GM21447 (cell line): Measurements from ENCODE around the gene OBSCN.

Experiments
- ATAC-seq: cut with Tn5 transposase; IDR thresholded peaks from one replicate; pipeline ENCODE4 v1.9.1; 2021; ENCODE audit not compliant: unreplicated experiment

The OBSCN gene

DNA sequence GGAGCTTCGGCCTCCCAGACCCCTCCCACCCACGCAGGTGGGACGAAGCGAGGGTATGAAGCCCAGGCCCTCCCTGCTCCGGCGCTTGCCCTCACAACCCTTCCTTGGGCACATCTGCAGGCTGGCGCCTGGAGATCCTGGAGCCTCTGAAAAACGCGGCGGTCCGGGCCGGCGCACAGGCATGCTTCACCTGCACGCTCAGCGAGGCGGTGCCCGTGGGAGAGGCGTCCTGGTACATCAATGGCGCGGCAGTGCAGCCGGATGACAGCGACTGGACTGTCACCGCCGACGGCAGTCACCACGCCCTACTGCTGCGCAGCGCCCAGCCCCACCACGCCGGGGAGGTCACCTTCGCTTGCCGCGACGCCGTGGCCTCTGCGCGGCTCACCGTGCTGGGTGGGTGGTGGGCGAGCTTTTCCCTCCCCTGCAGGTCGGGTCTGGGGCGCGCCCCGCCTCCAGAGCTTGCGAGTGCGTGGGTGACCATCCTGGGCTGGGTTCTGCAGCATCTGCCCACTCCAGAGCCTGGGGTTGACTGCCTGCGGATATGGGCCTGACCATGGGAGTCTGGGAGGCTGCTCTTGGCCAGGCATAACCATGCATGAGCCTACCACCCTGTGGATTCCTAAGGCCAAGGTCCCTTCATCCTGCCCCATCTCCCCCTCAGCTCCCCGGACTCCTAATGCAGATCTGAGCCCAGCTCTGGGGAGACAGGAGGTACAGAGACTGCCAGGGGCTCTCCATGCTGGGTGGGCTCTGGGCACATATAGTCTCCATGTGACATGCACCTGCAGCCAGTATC, 108.9 kb downstream of the OBSCN start:
- no peak for ATAC-seq

DNA sequence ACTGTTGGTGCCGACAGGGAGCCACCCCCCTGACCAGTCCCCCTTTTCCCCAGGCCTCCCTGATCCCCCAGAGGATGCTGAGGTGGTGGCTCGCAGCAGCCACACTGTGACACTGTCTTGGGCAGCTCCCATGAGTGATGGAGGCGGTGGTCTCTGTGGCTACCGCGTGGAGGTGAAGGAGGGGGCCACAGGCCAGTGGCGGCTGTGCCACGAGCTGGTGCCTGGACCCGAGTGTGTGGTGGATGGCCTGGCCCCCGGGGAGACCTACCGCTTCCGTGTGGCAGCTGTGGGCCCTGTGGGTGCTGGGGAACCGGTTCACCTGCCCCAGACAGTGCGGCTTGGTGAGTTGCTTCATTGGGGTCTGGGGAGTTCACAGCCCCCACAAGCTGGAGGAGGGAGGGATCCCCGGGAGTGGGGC, 109.6 kb downstream of the OBSCN start:
- no peak for ATAC-seq

DNA sequence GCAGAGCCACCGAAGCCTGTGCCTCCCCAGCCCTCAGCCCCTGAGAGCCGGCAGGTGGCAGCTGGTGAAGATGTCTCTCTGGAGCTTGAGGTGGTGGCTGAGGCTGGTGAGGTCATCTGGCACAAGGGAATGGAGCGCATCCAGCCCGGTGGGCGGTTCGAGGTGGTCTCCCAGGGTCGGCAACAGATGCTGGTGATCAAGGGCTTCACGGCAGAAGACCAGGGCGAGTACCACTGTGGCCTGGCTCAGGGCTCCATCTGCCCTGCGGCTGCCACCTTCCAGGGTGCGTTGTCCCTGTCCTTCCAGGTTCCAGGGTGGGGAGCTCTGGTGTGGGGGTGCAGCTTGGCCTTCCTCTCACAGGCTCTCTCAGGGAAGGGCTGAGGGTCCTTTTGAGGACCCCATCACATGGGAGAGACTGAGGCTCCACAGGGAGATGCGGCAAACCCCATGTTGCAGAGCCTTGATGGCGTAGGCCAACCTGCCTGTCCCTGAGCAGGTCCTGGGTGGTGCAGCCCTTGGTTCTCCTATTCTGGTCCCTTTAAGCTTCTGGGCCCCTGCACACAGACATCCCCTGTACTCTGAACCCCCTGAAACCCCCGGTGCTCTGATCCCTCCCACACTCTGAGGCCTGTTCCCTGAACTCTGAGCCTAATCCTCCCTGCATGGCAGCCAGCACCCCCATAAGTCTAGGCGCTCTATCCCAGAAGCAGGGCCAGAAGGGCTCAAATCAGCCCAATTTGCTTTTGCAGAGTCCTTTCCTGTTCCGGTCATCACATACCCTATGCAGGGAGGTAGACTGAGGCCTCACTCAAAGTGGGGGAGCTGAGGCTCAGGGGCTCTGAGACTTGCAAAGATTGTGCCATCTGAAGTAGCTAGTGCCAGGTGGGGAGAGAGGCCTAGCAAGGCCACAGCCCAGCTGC, 110.3 kb downstream of the OBSCN start:
- no peak for ATAC-seq

DNA sequence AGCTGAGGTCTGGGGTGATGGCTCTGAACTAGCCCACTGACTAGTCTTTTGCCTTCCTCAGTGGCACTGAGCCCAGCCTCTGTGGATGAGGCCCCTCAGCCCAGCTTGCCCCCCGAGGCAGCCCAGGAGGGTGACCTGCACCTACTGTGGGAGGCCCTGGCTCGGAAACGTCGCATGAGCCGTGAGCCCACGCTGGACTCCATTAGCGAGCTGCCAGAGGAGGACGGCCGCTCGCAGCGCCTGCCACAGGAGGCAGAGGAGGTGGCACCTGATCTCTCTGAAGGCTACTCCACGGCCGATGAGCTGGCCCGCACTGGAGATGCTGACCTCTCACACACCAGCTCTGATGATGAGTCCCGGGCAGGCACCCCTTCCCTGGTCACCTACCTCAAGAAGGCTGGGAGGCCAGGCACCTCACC, 111.0 kb downstream of the OBSCN start:
- no peak for ATAC-seq

DNA sequence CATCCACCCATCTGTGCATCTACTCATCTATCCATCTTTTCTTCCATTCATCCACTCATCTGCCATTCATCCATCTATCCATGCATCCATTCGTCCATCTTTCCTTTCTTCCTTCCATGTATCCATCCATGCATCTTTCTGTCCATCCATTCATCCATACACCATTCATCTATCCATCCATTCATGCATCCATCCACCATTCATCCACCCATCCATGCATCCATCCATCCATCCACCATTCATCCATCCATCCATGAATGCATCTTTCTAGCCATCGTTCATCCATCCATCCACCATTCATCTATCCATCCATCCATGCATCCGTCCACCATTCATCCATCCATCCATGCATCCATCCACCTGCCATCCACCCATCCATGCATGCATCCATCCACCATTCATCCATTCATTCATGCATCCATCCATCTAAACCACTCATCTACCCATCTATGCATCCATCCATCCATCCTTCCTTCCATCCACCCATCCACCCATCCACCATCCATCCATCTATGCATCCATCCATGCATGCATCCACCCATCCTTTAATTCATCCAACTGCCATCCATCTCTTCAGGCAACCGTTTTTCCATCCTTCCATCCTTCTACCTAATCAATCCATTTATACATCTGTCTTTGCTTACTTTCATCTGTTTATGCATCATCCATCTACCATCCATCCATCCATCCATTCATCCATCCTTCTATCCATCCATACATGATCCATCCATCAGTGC, 111.7 kb downstream of the OBSCN start:
- no peak for ATAC-seq

DNA sequence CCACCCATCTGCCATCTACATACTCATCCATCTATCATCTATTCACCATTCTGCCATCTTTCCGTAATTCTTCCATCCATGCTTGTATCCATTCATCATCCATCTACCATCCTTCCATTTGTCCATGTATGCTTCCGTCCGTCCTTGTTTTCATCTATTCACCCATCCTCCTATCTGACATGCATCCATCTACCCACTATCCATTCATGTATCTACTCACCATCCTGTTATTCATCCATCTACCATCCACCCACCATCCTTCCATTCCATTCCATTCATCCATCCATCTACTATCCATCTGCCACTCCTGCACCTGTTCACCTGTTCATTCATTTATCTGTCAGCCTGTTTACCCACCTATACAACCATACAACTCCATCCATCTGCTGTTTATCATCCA, 112.5 kb downstream of the OBSCN start:
- no peak for ATAC-seq

DNA sequence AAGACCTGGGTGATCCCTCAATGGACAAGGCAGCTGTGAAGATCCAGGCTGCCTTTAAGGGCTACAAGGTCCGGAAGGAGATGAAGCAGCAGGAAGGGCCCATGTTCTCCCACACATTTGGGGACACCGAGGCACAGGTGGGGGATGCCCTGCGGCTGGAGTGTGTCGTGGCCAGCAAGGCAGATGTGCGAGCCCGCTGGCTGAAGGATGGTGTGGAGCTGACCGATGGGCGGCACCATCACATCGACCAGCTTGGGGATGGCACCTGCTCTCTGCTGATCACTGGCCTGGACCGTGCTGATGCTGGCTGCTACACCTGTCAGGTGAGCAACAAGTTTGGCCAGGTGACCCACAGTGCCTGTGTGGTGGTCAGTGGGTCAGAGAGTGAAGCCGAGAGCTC, 113.6 kb downstream of the OBSCN start:
- no peak for ATAC-seq

DNA sequence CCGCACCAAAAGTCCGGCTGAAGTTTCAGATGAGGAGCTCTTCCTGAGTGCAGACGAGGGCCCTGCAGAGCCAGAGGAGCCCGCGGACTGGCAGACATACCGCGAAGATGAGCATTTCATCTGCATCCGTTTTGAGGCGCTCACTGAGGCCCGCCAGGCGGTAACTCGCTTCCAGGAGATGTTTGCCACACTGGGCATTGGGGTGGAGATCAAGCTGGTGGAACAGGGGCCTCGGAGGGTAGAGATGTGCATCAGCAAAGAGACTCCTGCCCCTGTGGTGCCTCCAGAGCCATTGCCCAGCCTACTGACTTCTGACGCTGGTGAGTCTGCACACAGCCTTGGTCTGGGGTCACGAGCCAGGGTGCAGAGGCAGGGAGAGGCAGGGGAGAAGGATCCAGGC, 114.1 kb downstream of the OBSCN start:
- no peak for ATAC-seq

DNA sequence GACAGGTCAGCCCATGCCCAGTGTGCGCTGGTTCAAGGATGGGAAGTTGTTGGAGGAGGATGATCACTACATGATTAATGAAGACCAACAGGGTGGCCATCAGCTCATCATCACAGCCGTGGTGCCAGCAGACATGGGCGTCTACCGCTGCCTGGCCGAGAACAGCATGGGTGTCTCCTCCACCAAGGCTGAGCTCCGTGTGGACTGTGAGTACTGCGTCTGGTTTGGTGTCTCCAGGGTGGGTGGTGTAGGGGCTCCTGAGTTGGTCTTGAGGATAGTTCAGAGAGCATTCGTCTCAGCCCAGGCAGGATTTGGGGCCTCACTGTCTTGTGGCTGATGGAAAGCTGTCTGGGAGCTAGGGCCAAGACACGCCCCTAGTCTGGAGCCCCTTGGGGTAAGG, 115.6 kb downstream of the OBSCN start:
- ATAC-seq: no peak

DNA sequence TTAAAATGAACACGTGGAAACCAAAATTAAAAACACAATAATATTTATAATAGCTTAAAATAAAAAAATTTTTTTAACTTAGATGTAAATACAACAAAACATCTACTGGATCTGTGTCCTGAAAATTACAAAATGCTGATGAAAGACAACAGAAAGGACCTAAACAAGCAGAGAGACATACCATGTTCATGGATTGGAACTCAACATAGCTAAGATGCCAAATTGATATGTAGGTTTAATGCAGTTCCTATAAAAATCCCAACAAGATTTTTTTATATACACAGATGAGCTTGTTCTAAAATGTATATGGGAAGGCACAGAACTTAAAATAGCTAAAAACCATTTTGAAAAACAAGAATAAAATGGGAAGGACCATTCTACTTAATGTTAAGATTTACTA, 117.4 kb downstream of the OBSCN start:
- ATAC-seq: no peak

DNA sequence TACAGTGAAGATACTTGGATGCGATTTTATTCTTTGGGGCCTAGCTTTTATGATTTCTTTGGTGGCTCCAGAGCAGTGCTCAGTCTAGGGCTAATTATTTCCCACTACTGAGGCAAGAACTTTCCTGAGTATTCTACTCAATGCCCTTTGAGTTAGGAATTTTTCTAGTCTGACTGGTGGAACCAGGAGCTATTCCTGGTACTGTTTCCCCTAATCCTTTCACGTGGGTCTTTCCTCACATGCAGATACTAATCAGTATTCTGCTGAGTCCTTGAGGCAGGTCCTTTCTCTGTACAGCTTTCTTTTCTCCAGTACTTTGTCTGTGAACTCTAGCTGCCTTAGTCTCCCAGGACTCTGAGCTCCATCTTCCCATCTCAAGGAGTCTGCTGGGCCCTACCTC, 122.0 kb downstream of the OBSCN start:
- no peak for ATAC-seq

DNA sequence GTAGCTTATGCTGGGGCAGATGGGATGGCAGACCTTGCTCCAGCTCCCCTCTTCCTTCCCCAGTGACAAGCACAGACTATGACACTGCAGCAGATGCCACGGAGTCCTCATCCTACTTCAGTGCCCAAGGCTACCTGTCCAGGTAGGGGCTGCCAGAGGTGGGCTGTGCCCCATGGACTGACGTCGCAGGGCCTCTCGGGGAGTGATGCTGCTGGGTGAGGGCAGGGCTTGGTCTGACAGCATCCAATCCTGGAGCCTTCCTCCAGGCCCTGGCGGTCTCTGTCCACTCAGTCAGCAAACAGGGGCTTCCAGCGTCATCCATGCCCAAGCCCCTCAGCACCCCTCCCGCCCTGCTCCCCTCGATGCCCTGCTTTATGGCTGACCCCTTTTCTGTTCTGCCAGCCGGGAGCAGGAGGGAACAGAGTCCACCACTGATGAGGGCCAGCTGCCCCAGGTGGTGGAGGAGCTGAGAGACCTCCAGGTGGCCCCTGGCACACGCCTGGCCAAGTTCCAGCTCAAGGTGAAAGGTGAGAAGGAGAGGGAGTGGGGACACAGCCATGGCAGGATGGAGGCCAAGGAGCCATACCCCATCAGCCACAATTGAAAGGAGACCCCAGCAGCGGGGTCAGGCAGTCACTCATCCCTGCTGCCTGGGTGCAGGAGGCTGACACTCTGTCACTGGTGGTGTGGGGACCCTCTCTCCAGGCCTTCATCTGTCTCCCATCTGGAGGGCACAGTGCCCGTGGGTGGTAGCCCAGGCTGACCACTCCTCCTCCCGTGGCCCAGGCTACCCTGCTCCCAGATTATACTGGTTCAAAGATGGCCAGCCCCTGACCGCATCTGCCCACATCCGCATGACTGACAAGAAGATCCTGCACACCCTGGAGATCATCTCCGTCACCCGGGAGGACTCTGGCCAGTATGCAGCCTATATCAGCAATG, 125.2 kb downstream of the OBSCN start:
- no peak for ATAC-seq

DNA sequence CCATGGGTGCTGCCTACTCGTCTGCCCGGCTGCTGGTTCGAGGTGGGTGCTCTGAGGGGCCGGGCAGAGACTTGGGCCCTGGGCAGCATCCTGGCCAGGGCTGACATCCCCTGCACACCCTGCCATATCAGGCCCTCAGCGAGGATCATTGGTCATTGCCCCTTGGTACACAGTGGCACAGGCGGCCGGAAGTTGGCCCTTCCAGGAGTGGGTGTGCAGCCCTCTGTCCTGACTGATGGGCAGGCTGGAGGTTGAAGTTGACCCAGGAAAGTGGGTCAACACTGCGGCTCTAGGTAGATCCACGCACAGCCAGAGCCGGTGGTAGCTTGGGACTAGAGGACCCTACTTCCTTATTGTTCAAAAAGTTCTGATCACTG, 125.9 kb downstream of the OBSCN start:
- ATAC-seq: no peak

DNA sequence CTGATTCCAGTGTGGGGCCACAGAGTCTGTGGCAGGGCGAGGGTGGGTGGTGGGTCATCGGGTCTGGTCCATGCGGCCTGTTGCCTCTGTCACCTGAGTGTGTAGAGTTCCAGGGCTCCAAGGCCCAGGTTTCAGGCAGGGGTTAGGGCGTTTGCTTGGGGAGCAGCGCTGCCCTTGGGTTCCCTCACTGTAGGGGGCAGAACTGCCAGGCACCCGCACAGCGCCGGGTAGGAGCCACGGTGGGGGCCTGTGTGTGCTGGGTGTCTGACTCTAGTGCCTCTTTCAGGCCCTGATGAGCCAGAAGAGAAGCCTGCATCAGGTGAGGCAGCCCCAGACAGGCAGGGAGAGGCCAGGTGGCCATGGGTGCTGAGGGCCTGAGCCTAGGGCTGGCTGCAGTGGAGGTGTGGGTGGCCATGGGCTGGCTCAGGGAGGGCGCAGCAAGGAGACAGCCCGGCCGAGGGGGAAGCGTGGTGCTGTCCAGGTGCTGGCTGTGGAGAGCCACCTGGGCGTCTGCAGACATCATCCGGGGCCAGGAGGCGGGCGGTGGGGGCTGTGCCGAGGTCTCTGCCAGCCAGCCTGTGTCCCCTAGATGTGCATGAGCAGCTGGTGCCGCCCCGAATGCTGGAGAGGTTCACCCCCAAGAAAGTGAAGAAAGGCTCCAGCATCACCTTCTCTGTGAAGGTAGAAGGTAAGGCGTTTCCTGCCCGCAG, 126.5 kb downstream of the OBSCN start:
- ATAC-seq: no peak

DNA sequence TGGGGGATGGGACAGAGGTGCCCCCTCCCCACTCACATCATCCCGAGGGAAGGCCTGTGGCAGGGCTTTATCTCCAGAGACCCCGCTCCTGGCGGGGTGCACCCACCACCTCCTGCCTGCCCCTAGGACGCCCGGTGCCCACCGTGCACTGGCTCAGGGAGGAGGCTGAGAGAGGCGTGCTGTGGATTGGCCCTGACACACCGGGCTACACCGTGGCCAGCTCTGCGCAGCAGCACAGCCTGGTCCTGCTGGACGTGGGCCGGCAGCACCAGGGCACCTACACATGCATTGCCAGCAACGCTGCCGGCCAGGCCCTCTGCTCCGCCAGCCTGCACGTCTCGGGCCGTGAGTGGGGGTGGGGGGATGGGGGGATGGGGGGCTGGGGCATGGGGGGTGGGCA, 127.1 kb downstream of the OBSCN start:
- no peak for ATAC-seq

DNA sequence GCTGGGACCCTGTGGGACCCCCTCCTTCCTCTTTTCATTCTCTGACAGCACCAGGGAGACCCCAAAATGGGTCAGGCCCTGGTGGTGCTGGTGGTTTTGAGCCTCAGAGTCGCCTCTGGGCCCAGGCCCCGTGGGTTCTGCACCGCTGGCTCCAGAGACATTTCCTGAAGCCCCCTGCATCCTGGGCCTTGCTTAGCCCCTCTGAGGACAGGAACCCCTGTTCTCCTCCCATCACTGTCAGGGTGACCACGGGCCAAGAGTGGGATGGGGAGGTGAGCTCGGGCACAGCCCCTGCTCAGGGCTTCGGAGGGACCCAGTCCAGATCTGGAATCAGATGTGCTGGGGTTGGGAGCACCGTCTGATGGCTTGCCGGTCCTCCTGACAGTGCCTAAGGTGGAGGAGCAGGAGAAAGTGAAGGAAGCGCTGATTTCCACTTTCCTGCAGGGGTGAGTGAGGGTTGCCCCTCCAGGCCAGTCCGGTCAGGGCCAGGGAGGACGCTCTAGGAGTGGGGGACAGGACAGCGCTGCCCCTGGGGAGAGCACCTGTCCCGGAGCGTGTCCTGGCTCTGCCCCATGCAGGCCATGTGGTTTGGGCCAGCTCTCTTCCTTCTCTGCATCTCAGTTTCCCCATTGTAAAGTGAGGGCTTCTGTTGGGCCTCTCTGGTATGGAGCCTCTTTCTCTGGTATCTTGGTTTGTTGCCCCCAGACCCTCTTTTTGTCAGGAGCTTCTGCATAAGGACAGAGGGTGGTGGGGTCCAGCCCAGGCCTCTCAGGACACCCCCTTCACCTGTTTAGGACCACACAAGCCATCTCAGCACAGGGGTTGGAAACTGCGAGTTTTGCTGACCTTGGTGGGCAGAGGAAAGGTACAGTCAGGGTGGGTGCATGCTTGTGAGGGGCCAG, 127.8 kb downstream of the OBSCN start:
- no peak for ATAC-seq

DNA sequence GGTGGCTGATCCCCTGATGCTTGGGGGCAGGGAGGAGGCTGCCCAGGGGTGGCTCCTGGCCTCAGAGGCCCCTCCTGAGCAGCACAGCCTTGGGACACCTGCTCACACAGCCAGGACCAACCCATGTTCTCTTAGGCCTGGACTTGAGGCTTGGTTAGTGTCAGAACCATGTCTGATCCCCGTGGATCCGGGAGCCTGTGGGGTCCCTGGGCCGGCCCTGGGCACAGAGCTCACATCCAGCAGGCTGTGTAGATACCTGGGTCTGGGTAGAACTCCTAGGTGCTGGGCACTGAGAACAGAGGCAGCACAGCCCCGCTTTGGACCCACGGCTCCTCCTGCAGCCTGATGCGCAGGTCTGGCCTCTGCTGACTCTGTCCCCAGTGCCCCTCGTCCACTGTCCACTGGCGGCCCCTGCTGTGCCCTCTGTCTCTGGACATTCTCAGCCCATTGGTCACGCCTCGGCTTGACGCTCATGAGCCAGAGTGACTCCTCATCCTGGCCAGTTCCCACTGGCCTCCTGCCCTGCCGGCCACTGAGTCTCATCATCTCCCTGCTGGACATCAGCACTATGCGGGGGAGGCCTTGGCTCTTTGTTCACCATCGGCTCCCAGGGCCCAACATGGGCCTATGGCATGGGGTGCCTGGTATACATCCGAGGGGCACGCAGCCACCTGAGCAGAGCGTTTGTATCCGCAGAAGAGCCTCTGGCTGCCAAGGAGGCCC, 128.6 kb downstream of the OBSCN start:
- no peak for ATAC-seq

DNA sequence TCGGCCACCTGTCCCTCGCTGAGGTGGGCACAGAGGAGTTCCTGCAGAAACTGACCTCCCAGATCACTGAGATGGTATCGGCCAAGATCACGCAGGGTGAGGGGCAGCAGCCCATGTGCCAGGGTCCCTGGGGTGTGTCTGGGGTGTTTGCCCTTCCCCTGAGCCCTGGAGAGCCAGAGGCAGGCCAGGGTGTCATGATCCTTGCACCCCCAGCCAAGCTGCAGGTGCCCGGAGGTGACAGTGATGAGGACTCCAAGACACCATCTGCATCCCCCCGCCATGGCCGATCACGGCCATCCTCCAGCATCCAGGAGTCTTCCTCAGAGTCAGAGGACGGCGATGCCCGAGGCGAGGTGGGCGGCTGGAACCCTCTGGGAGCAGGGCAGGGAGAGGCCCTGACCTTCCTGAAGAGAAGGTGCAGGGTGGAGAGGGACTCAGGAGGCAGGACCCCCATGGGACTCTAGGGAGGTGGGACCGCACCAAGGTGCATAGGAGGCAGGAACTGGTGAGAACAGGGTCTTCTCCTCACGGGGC, 129.3 kb downstream of the OBSCN start:
- no peak for ATAC-seq
